HepG2 (cell line): ENCODE data around the gene AKAP9. TPM values are rescaled to one million over a fixed set of nuclear protein-coding genes. Genes with fewer than 3 reads are reported as not detected.
A peak's percentile ranks its signal among the peaks of the same experiment; 100 is the strongest.

ENCODE experiments used
- EEA1 ChIP-seq: sonication (generic); formaldehyde crosslinking; IDR thresholded peaks from 2 replicates; pipeline ENCODE4 v1.5.1; 2020; ENCODE audit warnings: mild to moderate bottlenecking, missing genetic modification reagents, borderline replicate concordance
- KDM5A ChIP-seq: fragments of 200-600 bp; sonication (generic); IDR thresholded peaks from 2 replicates; pipeline ENCODE4 v1.7.0; 2018; ENCODE audit warnings: antibody characterized with exemption, mild to moderate bottlenecking, low read length, borderline replicate concordance
- MIER3 ChIP-seq: IDR thresholded peaks from 2 replicates; pipeline ENCODE4 v1.6.1; 2016; ENCODE audit warnings: missing compliant biosample characterization, borderline replicate concordance
- NR2C2 ChIP-seq: sonication (generic); formaldehyde crosslinking; IDR thresholded peaks from 2 replicates; pipeline ENCODE4 v1.4.0; 2020; ENCODE audit warnings: missing genetic modification reagents, mild to moderate bottlenecking, moderate library complexity, borderline replicate concordance
- PAWR ChIP-seq: sonication (generic); formaldehyde crosslinking; IDR thresholded peaks from 2 replicates; pipeline ENCODE4 v1.4.0; 2020; ENCODE audit warnings: missing genetic modification reagents, mild to moderate bottlenecking, borderline replicate concordance
- SNAI1 ChIP-seq: sonication (generic); formaldehyde crosslinking; IDR thresholded peaks from 2 replicates; pipeline ENCODE4 v1.5.0; 2020; ENCODE audit warnings: mild to moderate bottlenecking, missing genetic modification reagents, borderline replicate concordance
- SUZ12 ChIP-seq: fragments of 150-350 bp; IDR thresholded peaks from 2 replicates; pipeline ENCODE4 v1.6.1; 2014; ENCODE audit warnings: low read depth, low read length
- ZKSCAN5 ChIP-seq: sonication (generic); formaldehyde crosslinking; IDR thresholded peaks from 2 replicates; pipeline ENCODE4 v1.5.1; 2020; ENCODE audit warnings: mild to moderate bottlenecking, missing genetic modification reagents
- ZNF136 ChIP-seq: sonication (generic); formaldehyde crosslinking; IDR thresholded peaks from 2 replicates; pipeline ENCODE4 v1.8.1; 2022; ENCODE audit warnings: low read depth, mild to moderate bottlenecking, moderate library complexity, missing genetic modification reagents
- ZNF3 ChIP-seq: IDR thresholded peaks from 2 replicates; pipeline ENCODE4 v1.7.0; 2017; ENCODE audit warnings: inconsistent platforms
- ZNF30 ChIP-seq: sonication (generic); formaldehyde crosslinking; IDR thresholded peaks from 2 replicates; pipeline ENCODE4 v1.5.0; 2020; ENCODE audit warnings: mild to moderate bottlenecking, missing genetic modification reagents
- ZNF430 ChIP-seq: sonication (generic); formaldehyde crosslinking; IDR thresholded peaks from 2 replicates; pipeline ENCODE4 v1.9.0; 2021; ENCODE audit warnings: mild to moderate bottlenecking, missing genetic modification reagents
- ZNF552 ChIP-seq: sonication (generic); formaldehyde crosslinking; IDR thresholded peaks from 2 replicates; pipeline ENCODE4 v1.9.0; 2022; ENCODE audit warnings: missing genetic modification reagents, mild to moderate bottlenecking, borderline replicate concordance
- ZNF766 ChIP-seq: sonication (generic); formaldehyde crosslinking; IDR thresholded peaks from 2 replicates; pipeline ENCODE4 v1.5.0; 2020; ENCODE audit warnings: missing genetic modification reagents, borderline replicate concordance
- polyA plus RNA-seq, 8 experiments: library from polyadenylated mRNA; depleted of rRNA in 3 of 8; stranded (reverse) in 7 of 8; unstranded in 1 of 8; fragments of >200 nt; fragmentation: Illumina TruSeq in 4 of 8; extraction: Trizol in 4 of 8; gene quantifications; 2 replicates each; pipeline versions ENCODE4 v1.2.1 to v1.2.3, GENCODE V29; 2011 to 2016; ENCODE audit warnings: low read depth in 4 of 8, missing spikeins in 1 of 8, mixed read lengths in 1 of 8; ENCODE audit not compliant: insufficient read depth in 1 of 8
- total RNA-seq, 5 experiments: library from RNA; depleted of rRNA; stranded (reverse); fragments of >200 nt; fragmentation: Illumina TruSeq; extraction: Trizol; gene quantifications; 2 replicates each; pipeline ENCODE4 v1.2.3, GENCODE V29; 2016; ENCODE audit warnings: low read depth in 1 of 5
- TF ChIP-seq, protein P1 (sequence below): sonication (generic); IDR thresholded peaks from 2 replicates; pipeline ENCODE4 v1.6.1; 2016; ENCODE audit warnings: low read depth, borderline replicate concordance
- TF ChIP-seq, protein P2 (sequence below): sonication (generic); formaldehyde crosslinking; IDR thresholded peaks from 2 replicates; pipeline ENCODE4 v1.5.0; 2020; ENCODE audit warnings: missing genetic modification reagents
- TF ChIP-seq, protein P3 (sequence below): sonication (generic); formaldehyde crosslinking; IDR thresholded peaks from 2 replicates; pipeline ENCODE4 v1.4.0; 2020; ENCODE audit warnings: mild to moderate bottlenecking, low read depth, missing genetic modification reagents
- TF ChIP-seq, protein P4 (sequence below): sonication (generic); formaldehyde crosslinking; IDR thresholded peaks from 2 replicates; pipeline ENCODE4 v1.5.1; 2020; ENCODE audit warnings: mild to moderate bottlenecking, missing genetic modification reagents, moderate library complexity
- TF ChIP-seq, protein P5 (sequence below): IDR thresholded peaks from 2 replicates; pipeline ENCODE4 v1.6.1; 2016
- TF ChIP-seq, protein P6 (sequence below): sonication (generic); formaldehyde crosslinking; IDR thresholded peaks from 2 replicates; pipeline ENCODE4 v1.5.1; 2020; ENCODE audit warnings: missing genetic modification reagents, mild to moderate bottlenecking, borderline replicate concordance

The AKAP9 gene
- total and polyA plus RNA-seq, 2 of the 13 experiments (the other 11 are each of a cell fraction or from before 2014, with no cell fraction given): 27.6 to 33.1 TPM

DNA sequence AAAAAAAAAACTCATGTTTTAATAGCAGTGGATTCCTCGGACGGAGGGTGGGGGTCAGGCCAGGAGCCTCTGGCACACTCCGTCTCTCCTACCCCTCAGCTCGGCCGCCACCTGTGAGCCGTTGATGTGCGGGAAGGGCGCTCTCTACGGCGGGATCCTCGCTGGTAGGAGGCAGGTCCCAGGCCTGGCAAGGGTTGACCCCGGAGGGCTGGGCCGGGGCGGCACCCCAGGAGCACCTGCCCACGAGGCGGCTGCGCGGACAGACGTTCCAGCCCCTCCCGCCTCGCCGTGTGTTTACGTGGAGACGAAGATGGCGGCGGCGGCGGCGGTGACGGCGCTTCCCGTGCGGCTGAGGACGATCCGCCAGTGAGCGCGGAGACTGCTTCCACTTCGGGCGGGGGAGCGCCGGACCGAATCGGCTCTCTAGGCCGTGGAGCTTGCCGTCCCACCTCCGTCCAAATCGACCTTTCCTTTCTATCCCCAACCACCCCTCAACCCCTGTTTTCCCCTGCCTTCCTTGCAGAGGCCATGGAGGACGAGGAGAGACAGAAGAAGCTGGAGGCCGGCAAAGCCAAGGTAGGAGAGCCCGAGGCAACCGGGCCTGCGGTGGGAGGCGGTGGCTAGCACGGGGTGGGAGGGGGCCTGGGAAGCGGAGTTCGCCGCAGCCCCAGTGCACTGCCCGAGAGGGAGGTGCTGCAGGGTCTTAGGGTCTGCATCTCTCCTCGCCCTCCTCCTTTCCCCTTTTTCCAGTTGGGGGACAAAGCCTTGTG is at the start of gene AKAP9 (continued):
- TF ChIP-seq, protein P1, sequence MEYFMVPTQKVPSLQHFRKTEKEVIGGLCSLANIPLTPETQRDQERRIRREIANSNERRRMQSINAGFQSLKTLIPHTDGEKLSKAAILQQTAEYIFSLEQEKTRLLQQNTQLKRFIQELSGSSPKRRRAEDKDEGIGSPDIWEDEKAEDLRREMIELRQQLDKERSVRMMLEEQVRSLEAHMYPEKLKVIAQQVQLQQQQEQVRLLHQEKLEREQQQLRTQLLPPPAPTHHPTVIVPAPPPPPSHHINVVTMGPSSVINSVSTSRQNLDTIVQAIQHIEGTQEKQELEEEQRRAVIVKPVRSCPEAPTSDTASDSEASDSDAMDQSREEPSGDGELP: peak; percentile 56; the same call in 1 of the 2 replicates
- TF ChIP-seq ZKSCAN5 (peak; percentile 28; the same call in 1 of the 2 replicates), ZNF3 (CRISPR knock-in tag) (no peak), ZNF552 (peak; percentile 48; the same call in 1 of the 2 replicates), ZNF30 (CRISPR knock-in tag) (no peak), ZNF766 (peak; percentile 27; the same call in 1 of the 2 replicates), SNAI1 (CRISPR knock-in tag) (peak; percentile 83; the same call in 1 of the 2 replicates), NR2C2 (peak; percentile 82), ZNF136 (CRISPR knock-in tag) (0 out of 2 replicates have a peak, but pooled peaks have one; percentile 58), KDM5A (0 out of 2 replicates have a peak, but pooled peaks have one; percentile 31), PAWR (CRISPR knock-in tag) (no peak), ZNF430 (CRISPR knock-in tag) (peak; percentile 78; the same call in 1 of the 2 replicates), MIER3 (peak; percentile 54; the same call in 1 of the 2 replicates), EEA1 (CRISPR knock-in tag) (peak; percentile 67; the same call in 1 of the 2 replicates), SUZ12 (no peak)
- TF ChIP-seq, protein P2, sequence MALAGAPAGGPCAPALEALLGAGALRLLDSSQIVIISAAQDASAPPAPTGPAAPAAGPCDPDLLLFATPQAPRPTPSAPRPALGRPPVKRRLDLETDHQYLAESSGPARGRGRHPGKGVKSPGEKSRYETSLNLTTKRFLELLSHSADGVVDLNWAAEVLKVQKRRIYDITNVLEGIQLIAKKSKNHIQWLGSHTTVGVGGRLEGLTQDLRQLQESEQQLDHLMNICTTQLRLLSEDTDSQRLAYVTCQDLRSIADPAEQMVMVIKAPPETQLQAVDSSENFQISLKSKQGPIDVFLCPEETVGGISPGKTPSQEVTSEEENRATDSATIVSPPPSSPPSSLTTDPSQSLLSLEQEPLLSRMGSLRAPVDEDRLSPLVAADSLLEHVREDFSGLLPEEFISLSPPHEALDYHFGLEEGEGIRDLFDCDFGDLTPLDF (CRISPR knock-in tag): peak; percentile 66; the same call in 1 of the 2 replicates
- TF ChIP-seq, protein P3, sequence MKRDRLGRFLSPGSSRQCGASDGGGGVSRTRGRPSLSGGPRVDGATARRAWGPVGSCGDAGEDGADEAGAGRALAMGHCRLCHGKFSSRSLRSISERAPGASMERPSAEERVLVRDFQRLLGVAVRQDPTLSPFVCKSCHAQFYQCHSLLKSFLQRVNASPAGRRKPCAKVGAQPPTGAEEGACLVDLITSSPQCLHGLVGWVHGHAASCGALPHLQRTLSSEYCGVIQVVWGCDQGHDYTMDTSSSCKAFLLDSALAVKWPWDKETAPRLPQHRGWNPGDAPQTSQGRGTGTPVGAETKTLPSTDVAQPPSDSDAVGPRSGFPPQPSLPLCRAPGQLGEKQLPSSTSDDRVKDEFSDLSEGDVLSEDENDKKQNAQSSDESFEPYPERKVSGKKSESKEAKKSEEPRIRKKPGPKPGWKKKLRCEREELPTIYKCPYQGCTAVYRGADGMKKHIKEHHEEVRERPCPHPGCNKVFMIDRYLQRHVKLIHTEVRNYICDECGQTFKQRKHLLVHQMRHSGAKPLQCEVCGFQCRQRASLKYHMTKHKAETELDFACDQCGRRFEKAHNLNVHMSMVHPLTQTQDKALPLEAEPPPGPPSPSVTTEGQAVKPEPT (CRISPR knock-in tag): no peak
- TF ChIP-seq, protein P4, sequence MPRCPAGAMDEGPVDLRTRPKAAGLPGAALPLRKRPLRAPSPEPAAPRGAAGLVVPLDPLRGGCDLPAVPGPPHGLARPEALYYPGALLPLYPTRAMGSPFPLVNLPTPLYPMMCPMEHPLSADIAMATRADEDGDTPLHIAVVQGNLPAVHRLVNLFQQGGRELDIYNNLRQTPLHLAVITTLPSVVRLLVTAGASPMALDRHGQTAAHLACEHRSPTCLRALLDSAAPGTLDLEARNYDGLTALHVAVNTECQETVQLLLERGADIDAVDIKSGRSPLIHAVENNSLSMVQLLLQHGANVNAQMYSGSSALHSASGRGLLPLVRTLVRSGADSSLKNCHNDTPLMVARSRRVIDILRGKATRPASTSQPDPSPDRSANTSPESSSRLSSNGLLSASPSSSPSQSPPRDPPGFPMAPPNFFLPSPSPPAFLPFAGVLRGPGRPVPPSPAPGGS: peak; percentile 66; the same call in 1 of the 2 replicates
- TF ChIP-seq, protein P5, sequence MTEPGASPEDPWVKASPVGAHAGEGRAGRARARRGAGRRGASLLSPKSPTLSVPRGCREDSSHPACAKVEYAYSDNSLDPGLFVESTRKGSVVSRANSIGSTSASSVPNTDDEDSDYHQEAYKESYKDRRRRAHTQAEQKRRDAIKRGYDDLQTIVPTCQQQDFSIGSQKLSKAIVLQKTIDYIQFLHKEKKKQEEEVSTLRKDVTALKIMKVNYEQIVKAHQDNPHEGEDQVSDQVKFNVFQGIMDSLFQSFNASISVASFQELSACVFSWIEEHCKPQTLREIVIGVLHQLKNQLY (CRISPR knock-in tag): 0 out of 2 replicates have a peak, but pooled peaks have one; percentile 76
- TF ChIP-seq, protein P6, sequence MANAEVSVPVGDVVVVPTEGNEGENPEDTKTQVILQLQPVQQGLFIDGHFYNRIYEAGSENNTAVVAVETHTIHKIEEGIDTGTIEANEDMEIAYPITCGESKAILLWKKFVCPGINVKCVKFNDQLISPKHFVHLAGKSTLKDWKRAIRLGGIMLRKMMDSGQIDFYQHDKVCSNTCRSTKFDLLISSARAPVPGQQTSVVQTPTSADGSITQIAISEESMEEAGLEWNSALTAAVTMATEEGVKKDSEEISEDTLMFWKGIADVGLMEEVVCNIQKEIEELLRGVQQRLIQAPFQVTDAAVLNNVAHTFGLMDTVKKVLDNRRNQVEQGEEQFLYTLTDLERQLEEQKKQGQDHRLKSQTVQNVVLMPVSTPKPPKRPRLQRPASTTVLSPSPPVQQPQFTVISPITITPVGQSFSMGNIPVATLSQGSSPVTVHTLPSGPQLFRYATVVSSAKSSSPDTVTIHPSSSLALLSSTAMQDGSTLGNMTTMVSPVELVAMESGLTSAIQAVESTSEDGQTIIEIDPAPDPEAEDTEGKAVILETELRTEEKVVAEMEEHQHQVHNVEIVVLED (CRISPR knock-in tag): peak; percentile 92
